HG03469 (cell line): Measurements from ENCODE around the gene CLDND1.

Source experiments
- ATAC-seq: cut with Tn5 transposase; IDR thresholded peaks from one replicate; pipeline ENCODE4 v1.9.1; 2021; ENCODE audit warnings: mild to moderate bottlenecking, moderate library complexity, moderate number of reproducible peaks; ENCODE audit not compliant: unreplicated experiment

Gene CLDND1

GRCh38 chr3:98521897-98522543, 682 bp downstream of the CLDND1 start:
- ATAC-seq = peak; percentile 21

DNA sequence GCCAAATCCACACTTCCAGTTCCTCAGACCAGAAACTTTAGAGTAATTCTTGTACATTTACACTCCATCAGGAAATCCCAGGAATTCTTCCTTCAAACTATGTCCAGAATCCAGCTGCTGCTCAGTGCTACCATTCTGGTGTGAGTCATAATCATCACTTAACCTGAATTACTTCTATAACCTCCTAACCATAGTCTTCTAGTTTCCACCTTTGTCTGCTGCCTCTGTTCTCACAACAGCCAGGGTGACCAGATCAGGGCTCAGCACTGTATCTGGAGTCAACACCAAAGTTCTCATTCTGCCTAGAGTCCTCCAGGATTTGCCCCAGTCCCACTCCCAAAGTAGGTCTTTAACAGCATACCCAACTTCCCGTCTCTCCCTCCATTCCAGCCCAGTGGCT, 3.4 kb downstream of the CLDND1 start:
- ATAC-seq = no peak

- no peak for ATAC-seq
These were observed 3.9 kb downstream of the CLDND1 start for GRCh38 chr3:98518816-98519215.

GRCh38 chr3:98514948-98515347, 7.8 kb downstream of the CLDND1 start:
- ATAC-seq = no peak

GRCh38 chr3:98513736-98514135, 9.0 kb downstream of the CLDND1 start:
- no peak for ATAC-seq

DNA sequence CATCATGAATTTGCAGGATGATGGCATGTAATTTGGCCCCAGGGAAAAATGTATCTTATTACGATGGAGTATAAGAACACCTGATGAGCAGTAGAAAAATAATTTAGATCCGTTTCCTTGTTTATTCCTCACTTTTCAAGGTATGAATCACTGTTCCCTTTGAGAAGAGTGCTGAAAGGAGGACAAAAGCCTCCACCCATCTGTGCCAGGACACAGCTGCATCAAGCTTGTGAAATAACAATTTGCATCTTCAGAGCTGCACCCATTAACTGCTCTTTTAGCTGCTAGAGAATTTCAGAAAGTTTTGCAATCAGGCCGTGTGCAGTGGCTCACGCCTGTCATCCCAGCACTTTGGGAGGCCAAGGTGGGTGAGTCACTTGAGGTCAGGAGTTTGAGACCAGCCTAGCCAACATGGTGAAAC, 9.6 kb downstream of the CLDND1 start:
- ATAC-seq = no peak

DNA sequence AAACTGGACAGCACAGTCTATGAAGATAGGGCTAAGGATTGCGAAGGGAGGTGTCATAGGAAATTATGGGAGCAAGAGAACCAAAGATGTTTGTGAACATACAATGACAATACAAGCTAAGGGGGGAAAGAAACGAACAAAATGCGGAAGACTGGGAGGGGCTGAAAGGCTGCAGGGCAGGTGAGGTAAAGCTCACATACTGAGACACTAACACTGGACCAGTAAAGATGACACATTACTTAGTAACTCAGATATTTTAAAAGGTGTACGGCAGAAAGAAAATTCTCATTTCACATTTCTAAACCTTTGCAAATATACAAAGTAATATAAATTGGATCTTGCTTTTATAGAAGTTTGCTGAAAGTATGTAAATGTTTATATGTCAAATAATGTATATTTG, 10.1 kb downstream of the CLDND1 start:
- ATAC-seq = no peak

DNA sequence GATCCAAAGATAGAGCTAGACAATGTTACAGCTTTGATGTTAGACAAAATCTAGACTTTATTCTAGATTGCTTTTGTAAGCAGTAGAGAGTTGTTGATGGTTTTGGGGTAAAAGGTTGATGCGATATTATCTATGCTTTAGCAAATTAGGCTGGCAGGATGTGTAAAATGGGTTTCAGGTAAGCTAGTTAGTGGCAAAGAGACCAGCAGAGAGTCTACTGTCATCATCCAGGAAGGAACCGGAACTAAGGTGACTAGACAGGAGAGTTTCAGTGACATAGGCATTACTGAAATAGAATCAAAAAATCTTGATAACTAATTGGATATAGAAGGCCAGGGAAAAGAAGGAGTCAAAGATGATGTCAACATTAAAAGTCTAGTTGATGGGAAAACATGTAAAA, 14.1 kb downstream of the CLDND1 start:
- no peak for ATAC-seq

DNA sequence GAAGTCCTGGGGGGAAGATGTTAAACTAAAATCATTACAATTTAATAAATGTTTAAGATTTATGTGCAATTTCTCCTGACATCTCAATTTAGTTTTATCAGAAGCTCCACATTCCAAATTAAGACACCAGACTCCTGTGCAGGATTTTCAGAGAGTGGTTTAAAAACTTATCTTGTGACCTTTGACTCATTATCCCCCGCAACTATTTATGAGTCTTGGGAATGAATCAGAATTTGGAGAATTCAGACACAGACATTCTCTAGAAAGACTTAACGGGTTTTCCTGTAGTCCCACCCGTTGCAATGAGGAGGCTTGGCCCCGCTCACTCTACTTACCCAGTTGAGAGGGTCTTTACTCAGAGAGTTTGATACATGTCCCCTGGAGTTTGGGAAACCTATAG, 18.2 kb downstream of the CLDND1 start:
- no peak for ATAC-seq

GRCh38 chr3:98501863-98502576, 20.7 kb downstream of the CLDND1 start:
- ATAC-seq = no peak

- ATAC-seq = no peak
These were observed 21.4 kb downstream of the CLDND1 start for GRCh38 chr3:98501270-98501669.

- ATAC-seq = no peak
These were observed 22.7 kb downstream of the CLDND1 start for GRCh38 chr3:98500019-98500418.

- no peak for ATAC-seq
These were observed 25.3 kb downstream of the CLDND1 start, which contains the start of gene OR5K2 for GRCh38 chr3:98497381-98497780. OR5K2 (plus strand) TSS chr3:98497681; CDS start chr3:98497681, 0 bp downstream.

- no peak for ATAC-seq
These were observed 39.1 kb downstream of the CLDND1 start for GRCh38 chr3:98483626-98484025.

- no peak for ATAC-seq
These were observed 39.8 kb downstream of the CLDND1 start for GRCh38 chr3:98482717-98483482.
